Duodenal mucosa (tissue), 2 donors: Measurements from ENCODE around the gene NADK.
"Not testable (repeated sequence)": the region's sequence is repeated elsewhere in the genome, so short reads cannot be mapped to it uniquely, and the experiment has no call there.

Experiments
- H3K27ac ChIP-seq: one replicate; pipeline ENCODE4 v1.7.0; 2013; ENCODE audit warnings: low read depth, low read length
- H3K27me3 ChIP-seq, 2 donors: one replicate each; pipeline ENCODE4 v1.7.0; 2013; ENCODE audit warnings: low read length in 2 of 2, control low read depth in 1 of 2; ENCODE audit not compliant: insufficient read depth in 2 of 2, control insufficient read depth in 1 of 2
- H3K36me3 ChIP-seq, 2 donors: one replicate each; pipeline ENCODE4 v1.7.0; 2013; ENCODE audit warnings: low read length in 2 of 2, control low read depth in 1 of 2; ENCODE audit not compliant: insufficient read depth in 2 of 2, control insufficient read depth in 1 of 2
- H3K4me1 ChIP-seq, 2 donors: one replicate each; pipeline ENCODE4 v1.7.0; 2013; ENCODE audit warnings: low read length in 2 of 2, control low read depth in 1 of 2; ENCODE audit not compliant: insufficient read depth in 2 of 2, control insufficient read depth in 1 of 2
- H3K4me3 ChIP-seq, 2 donors: one replicate each; pipeline ENCODE4 v1.7.0; 2013; ENCODE audit warnings: low read length in 2 of 2, low read depth in 1 of 2
- H3K9ac ChIP-seq, 2 donors: one replicate each; pipeline ENCODE4 v1.7.0; 2013; ENCODE audit warnings: low read length in 2 of 2, low read depth in 1 of 2
- H3K9me3 ChIP-seq, 2 donors: one replicate each; pipeline ENCODE4 v1.7.0; 2013; ENCODE audit warnings: low read length in 2 of 2, control low read depth in 1 of 2; ENCODE audit not compliant: control insufficient read depth in 1 of 2

The NADK gene

GRCh38 chr1:1704284-1704957, 73.8 kb downstream of the NADK start:
- H3K36me3 ChIP-seq, result peaks cover 0 to 18% of the 10 kb centered on the region in 2 donors
- H3K9me3 ChIP-seq, H3K27ac ChIP-seq, H3K4me3 ChIP-seq, H3K9ac ChIP-seq, H3K27me3 ChIP-seq, H3K4me1 ChIP-seq: not testable (repeated sequence)

- Histone ChIP-seq H3K27me3 (no peaks in the 10 kb centered on the region), H3K9me3 (no peaks in the 10 kb centered on the region), H3K27ac (no peak overlapping the region), H3K36me3 (peaks cover 0 to 18% of the 10 kb centered on the region in 2 donors), H3K9ac (no peak overlapping the region), H3K4me1 (no peaks in the 10 kb centered on the region), H3K4me3 (no peak overlapping the region)
Observed at GRCh38 chr1:1703796-1704195, 74.5 kb downstream of the NADK start.

GRCh38 chr1:1702506-1702905, 75.8 kb downstream of the NADK start:
- not testable (repeated sequence) for H3K4me3 ChIP-seq, H3K27ac ChIP-seq, H3K9ac ChIP-seq, H3K4me1 ChIP-seq, H3K9me3 ChIP-seq, H3K27me3 ChIP-seq
- peaks cover 0 to 18% of the 10 kb centered on the region in 2 donors for H3K36me3 ChIP-seq
